ENCODE data around the gene PPIB. TPM values are rescaled to one million over a fixed set of nuclear protein-coding genes. Genes with fewer than 3 reads are reported as not detected.

PPIB gene
- total RNA-seq, 1 experiment from 2014 or later: 410 TPM

DNA sequence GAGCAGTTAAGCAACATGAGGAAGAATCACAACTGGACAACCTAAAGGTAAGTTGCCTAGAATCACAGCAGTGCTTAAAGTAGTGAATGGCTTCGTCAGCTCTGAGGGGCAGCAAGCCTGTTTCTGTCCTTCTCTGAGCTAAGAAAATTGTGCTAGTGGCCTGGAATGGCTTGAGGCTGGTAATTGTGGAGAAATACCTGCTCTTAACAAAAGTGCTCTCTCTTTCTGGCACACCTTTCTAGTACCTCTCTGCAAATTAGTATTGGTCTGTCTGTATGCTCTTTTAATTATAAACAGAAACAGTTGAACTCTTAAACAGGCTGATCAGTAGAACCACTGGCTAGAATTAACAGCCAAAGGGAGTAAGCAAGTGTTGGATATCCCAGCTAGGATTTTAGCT is 55.5 kb downstream of the PPIB start:
- no peak for ATAC-seq
- no peaks in the 10 kb centered on the region for H3K27me3 ChIP-seq (ENCODE audit: low read length)
- H4K20me1 ChIP-seq (ENCODE audit: low read length): peaks cover 10% of the 10 kb centered on the region; the same call in 1 of the 2 replicates
- DNase-seq: no peak
- CTCF ChIA-PET: no interaction called here
- no peaks in the 10 kb centered on the region for H3K9me3 ChIP-seq (ENCODE audit: low read length)
- POLR2A ChIA-PET (ENCODE audit: unreplicated experiment): no interaction called here
- no peaks in the 10 kb centered on the region for H3K4me1 ChIP-seq (ENCODE audit: insufficient read depth, low read length)
- no peak overlapping the region for H3K9ac ChIP-seq (ENCODE audit: low read length)
- no peaks in the 10 kb centered on the region for H3F3A ChIP-seq (ENCODE audit: low read length, unreplicated experiment)
- H2AFZ ChIP-seq (ENCODE audit: low read length): no peak overlapping the region
- H3K9me2 ChIP-seq (replicated peaks; ENCODE audit: low read length): no peaks in the 10 kb centered on the region
- H3K36me3 ChIP-seq (ENCODE audit: low read depth, low read length): peaks cover 2% of the 10 kb centered on the region; the same call in 1 of the 2 replicates
- H3K27ac ChIP-seq (ENCODE audit: low read length): no peak overlapping the region
- H3K4me2 ChIP-seq (ENCODE audit: low read length): no peak overlapping the region
- no peak for TF ChIP-seq EZH2phosphoT487 (IDR thresholded peaks at IDR 0.05; ENCODE audit: borderline replicate concordance, low read length)
- TF ChIP-seq, protein P1, sequence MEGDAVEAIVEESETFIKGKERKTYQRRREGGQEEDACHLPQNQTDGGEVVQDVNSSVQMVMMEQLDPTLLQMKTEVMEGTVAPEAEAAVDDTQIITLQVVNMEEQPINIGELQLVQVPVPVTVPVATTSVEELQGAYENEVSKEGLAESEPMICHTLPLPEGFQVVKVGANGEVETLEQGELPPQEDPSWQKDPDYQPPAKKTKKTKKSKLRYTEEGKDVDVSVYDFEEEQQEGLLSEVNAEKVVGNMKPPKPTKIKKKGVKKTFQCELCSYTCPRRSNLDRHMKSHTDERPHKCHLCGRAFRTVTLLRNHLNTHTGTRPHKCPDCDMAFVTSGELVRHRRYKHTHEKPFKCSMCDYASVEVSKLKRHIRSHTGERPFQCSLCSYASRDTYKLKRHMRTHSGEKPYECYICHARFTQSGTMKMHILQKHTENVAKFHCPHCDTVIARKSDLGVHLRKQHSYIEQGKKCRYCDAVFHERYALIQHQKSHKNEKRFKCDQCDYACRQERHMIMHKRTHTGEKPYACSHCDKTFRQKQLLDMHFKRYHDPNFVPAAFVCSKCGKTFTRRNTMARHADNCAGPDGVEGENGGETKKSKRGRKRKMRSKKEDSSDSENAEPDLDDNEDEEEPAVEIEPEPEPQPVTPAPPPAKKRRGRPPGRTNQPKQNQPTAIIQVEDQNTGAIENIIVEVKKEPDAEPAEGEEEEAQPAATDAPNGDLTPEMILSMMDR (conservative IDR thresholded peaks at IDR 0.05; ENCODE audit: low read depth, low read length): no peak
- no peak for TF ChIP-seq EZH2 (IDR thresholded peaks at IDR 0.05; ENCODE audit: low read length, unreplicated experiment)
- no peak overlapping the region for H3K4me3 ChIP-seq (ENCODE audit: low read length)
- peaks cover 66% of the 10 kb centered on the region for H3K79me2 ChIP-seq (ENCODE audit: low read length)
- intact Hi-C loops (cut with micrococcal nuclease): no loop called here
- no TSS peak for BruUV-seq (replicated peaks)

Other genes with a start within 250 kb of the PPIB start
- 1.4 and 5.2 TPM in 2 replicates for gene DAPK2, start 116.5 kb downstream of the PPIB start, total RNA-seq (2014; rRNA removed)
- gene CIAO2A, start 69.2 kb downstream of the PPIB start, total RNA-seq (2014; rRNA removed): 83.7 and 92.4 TPM in 2 replicates
- gene SNX1, start 67.0 kb downstream of the PPIB start, total RNA-seq (2014; rRNA removed): 24.3 and 62.3 TPM in 2 replicates
- 0.77 TPM in 1 of 2 replicates, not detected in the other for gene SNX22, start 11.3 kb downstream of the PPIB start, total RNA-seq (2014; rRNA removed)
- 7.8 and 9.8 TPM in 2 replicates for gene CSNK1G1, start 193.2 kb upstream of the PPIB start, total RNA-seq (2014; rRNA removed)
- gene PCLAF, start 218.4 kb upstream of the PPIB start, total RNA-seq (2014; rRNA removed): 34.7 and 52.4 TPM in 2 replicates
- 6.0 and 11.9 TPM in 2 replicates for gene TRIP4, start 224.8 kb upstream of the PPIB start, total RNA-seq (2014; rRNA removed)

All from PC-3 (cell line).